OCI-LY1 (cell line): ENCODE data around the gene TSGA10.

ENCODE experiments used
- H2AFZ ChIP-seq: fragments of 200-600 bp; sonication (generic), shearing (Covaris generic); 2 replicates; pipeline ENCODE4 v1.6.0; 2014; ENCODE audit warnings: antibody characterized with exemption, mild to moderate bottlenecking, low read length
- H3F3A ChIP-seq: fragments of 200-600 bp; sonication (generic), shearing (Covaris generic); 2 replicates; pipeline ENCODE4 v1.6.0; 2014; ENCODE audit warnings: mild to moderate bottlenecking, antibody characterized with exemption, low read length, moderate library complexity; ENCODE audit not compliant: insufficient read depth
- H3K27ac ChIP-seq: fragments of 200-600 bp; sonication (generic); 2 replicates; pipeline ENCODE4 v1.5.1; 2014; ENCODE audit warnings: low read length, mixed run types, mild to moderate bottlenecking, low read depth; ENCODE audit not compliant: poor library complexity, severe bottlenecking
- H3K27me3 ChIP-seq: fragments of 200-600 bp; sonication (generic); 2 replicates; pipeline ENCODE4 v1.6.0; 2014; ENCODE audit warnings: antibody characterized with exemption, mild to moderate bottlenecking, low read length, moderate library complexity; ENCODE audit not compliant: insufficient read depth
- H3K36me3 ChIP-seq: fragments of 200-600 bp; sonication (generic); 2 replicates; pipeline ENCODE4 v1.6.1; 2014; ENCODE audit warnings: mild to moderate bottlenecking, antibody characterized with exemption, low read length, moderate library complexity, mixed read lengths; ENCODE audit not compliant: insufficient read depth
- H3K4me1 ChIP-seq: fragments of 200-600 bp; sonication (generic); 2 replicates; pipeline ENCODE4 v1.5.1; 2014; ENCODE audit warnings: mild to moderate bottlenecking, low read length, moderate library complexity; ENCODE audit not compliant: insufficient read depth, severe bottlenecking
- H3K4me2 ChIP-seq: fragments of 200-600 bp; sonication (generic), shearing (Covaris generic); 2 replicates; pipeline ENCODE4 v1.6.1; 2014; ENCODE audit warnings: low read length
- H3K4me3 ChIP-seq: fragments of 200-600 bp; sonication (generic); 2 replicates; pipeline ENCODE4 v1.5.1; 2014; ENCODE audit warnings: low read length, low read depth, mild to moderate bottlenecking, mixed read lengths; ENCODE audit not compliant: poor library complexity, severe bottlenecking
- H3K79me2 ChIP-seq: fragments of 200-600 bp; shearing (Covaris generic); 2 replicates; pipeline ENCODE4 v1.6.1; 2016; ENCODE audit warnings: mixed run types, low read length, mixed read lengths; ENCODE audit not compliant: insufficient read depth
- H3K9ac ChIP-seq: fragments of 200-600 bp; sonication (generic), shearing (Covaris generic); 2 replicates; pipeline ENCODE4 v1.6.1; 2014; ENCODE audit warnings: mild to moderate bottlenecking, low read length, mixed read lengths
- H3K9me2 ChIP-seq: fragments of 200-600 bp; sonication (generic), shearing (Covaris generic); 2 replicates; pipeline ENCODE4 v1.6.1; 2014; ENCODE audit warnings: low read depth, mild to moderate bottlenecking, low read length, mixed read lengths
- H3K9me3 ChIP-seq: fragments of 200-600 bp; shearing (Covaris generic); 2 replicates; pipeline ENCODE4 v1.6.1; 2014; ENCODE audit warnings: low read length, mixed read lengths
- H4K20me1 ChIP-seq: fragments of 200-600 bp; sonication (generic), shearing (Covaris generic); 2 replicates; pipeline ENCODE4 v1.6.0; 2016; ENCODE audit warnings: mild to moderate bottlenecking, low read length; ENCODE audit not compliant: insufficient read depth
- EZH2 ChIP-seq: fragments of 200-600 bp; sonication (generic), shearing (Covaris generic); IDR thresholded peaks from 2 replicates; pipeline ENCODE4 v1.8.0; 2017; ENCODE audit warnings: borderline replicate concordance, mixed run types, mild to moderate bottlenecking, antibody characterized with exemption, low read length, moderate library complexity, mixed read lengths
- TF ChIP-seq, protein P1 (sequence below): fragments of 200-600 bp; sonication (generic), shearing (Covaris generic); IDR thresholded peaks from 2 replicates; pipeline ENCODE4 v1.5.1; 2017; ENCODE audit warnings: mild to moderate bottlenecking, antibody characterized with exemption, low read length, moderate library complexity, mixed read lengths

Gene TSGA10

DNA sequence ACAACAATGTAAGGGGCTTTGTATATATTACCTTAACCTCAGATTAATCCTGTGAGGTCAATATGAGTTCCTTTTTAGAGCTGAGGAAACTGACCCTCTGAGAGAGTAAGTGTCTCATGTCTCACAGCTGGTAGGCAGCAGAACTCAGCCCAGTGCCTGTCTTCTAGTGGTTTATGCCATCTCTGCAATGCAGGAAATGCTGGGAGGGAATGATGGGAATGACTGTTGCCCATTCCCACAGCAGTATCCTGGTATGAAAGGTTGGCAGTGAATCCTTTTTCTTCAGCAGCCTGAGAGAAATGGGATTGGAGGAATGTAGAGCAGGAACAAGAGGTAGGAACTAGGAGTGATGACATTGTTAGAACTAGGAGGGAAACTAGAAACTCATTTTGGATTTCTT, 32.3 kb upstream of the TSGA10 start:
- no peaks in the 10 kb centered on the region; the same call in 1 of the 2 replicates for H4K20me1 ChIP-seq
- H2AFZ ChIP-seq = no peak overlapping the region
- H3K9me2 ChIP-seq = no peaks in the 10 kb centered on the region
- no peak overlapping the region for H3K4me3 ChIP-seq
- no peak overlapping the region for H3K27ac ChIP-seq
- H3K4me1 ChIP-seq = peaks cover 9% of the 10 kb centered on the region
- no peaks in the 10 kb centered on the region for H3K27me3 ChIP-seq
- peaks cover 28% of the 10 kb centered on the region for H3K79me2 ChIP-seq
- H3K36me3 ChIP-seq = peaks cover 38% of the 10 kb centered on the region
- no peaks in the 10 kb centered on the region for H3F3A ChIP-seq
- H3K9me3 ChIP-seq = no peaks in the 10 kb centered on the region
- TF ChIP-seq, protein P1, sequence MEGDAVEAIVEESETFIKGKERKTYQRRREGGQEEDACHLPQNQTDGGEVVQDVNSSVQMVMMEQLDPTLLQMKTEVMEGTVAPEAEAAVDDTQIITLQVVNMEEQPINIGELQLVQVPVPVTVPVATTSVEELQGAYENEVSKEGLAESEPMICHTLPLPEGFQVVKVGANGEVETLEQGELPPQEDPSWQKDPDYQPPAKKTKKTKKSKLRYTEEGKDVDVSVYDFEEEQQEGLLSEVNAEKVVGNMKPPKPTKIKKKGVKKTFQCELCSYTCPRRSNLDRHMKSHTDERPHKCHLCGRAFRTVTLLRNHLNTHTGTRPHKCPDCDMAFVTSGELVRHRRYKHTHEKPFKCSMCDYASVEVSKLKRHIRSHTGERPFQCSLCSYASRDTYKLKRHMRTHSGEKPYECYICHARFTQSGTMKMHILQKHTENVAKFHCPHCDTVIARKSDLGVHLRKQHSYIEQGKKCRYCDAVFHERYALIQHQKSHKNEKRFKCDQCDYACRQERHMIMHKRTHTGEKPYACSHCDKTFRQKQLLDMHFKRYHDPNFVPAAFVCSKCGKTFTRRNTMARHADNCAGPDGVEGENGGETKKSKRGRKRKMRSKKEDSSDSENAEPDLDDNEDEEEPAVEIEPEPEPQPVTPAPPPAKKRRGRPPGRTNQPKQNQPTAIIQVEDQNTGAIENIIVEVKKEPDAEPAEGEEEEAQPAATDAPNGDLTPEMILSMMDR = no peak
- TF ChIP-seq EZH2 = no peak
- no peak overlapping the region for H3K9ac ChIP-seq
- no peak overlapping the region for H3K4me2 ChIP-seq

DNA sequence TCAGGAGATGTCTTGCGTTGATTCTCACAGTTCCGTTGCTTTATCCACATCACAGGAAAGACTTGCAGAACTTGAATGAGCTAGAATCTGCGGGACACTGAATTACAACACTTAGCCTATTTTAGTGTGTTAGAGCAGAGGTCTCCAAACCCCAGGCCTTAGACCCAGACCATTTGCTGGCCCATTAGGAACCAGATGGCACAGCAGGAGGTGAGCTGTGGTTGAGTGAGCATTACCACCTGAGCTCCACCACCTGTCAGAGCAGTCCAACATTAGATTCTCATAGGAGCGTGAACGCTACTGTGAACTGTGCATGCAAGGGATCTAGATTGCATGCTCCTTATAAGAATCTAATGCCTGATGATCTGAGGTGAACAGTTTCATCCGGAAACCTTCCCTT, 30.1 kb upstream of the TSGA10 start:
- Histone ChIP-seq H3K27ac (no peak overlapping the region), H4K20me1 (no peaks in the 10 kb centered on the region; the same call in 1 of the 2 replicates), H3F3A (no peaks in the 10 kb centered on the region), H3K9ac (no peak overlapping the region), H3K4me2 (no peak overlapping the region), H3K4me3 (no peak overlapping the region), H3K79me2 (peaks cover 48% of the 10 kb centered on the region), H3K9me3 (no peaks in the 10 kb centered on the region), H2AFZ (no peak overlapping the region), H3K27me3 (no peaks in the 10 kb centered on the region), H3K4me1 (peaks cover 22% of the 10 kb centered on the region), H3K9me2 (no peaks in the 10 kb centered on the region), H3K36me3 (peaks cover 18% of the 10 kb centered on the region)
- TF ChIP-seq, protein P1 = no peak
- TF ChIP-seq EZH2 = no peak

DNA sequence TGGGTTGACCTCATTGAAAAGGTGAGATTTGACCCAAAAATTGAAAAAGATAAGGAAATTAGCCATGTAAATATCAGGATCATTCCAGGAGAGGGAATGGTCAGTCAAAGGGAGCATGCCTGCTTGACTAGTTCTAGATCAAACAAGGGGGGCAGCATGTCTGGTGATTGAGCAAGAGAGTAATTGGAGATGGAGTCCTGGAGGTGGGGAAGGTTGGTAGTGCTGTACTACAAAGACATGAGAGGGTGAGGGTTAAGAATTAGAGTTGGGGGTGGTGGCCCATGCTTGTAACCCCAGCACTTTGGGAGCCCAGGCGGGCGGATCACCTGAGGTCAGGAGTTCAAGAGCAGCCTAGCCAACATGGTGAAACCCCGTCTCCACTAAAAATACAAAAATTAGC, 28.3 kb upstream of the TSGA10 start:
- H3K36me3 ChIP-seq = 0 out of 2 replicates have a peak, but pooled peaks cover 10% of the 10 kb centered on the region
- H4K20me1 ChIP-seq = no peaks in the 10 kb centered on the region; the same call in 1 of the 2 replicates
- H3K27ac ChIP-seq = no peak overlapping the region
- no peak overlapping the region for H3K4me2 ChIP-seq
- H3K9me3 ChIP-seq = no peaks in the 10 kb centered on the region
- no peaks in the 10 kb centered on the region for H3K9me2 ChIP-seq
- TF ChIP-seq, protein P1 = no peak
- TF ChIP-seq EZH2 = no peak
- H3K27me3 ChIP-seq = no peaks in the 10 kb centered on the region
- no peak overlapping the region for H2AFZ ChIP-seq
- H3K9ac ChIP-seq = no peak overlapping the region
- H3F3A ChIP-seq = no peaks in the 10 kb centered on the region
- H3K79me2 ChIP-seq = peaks cover 53% of the 10 kb centered on the region
- no peak overlapping the region for H3K4me3 ChIP-seq
- H3K4me1 ChIP-seq = peaks cover 32% of the 10 kb centered on the region
